Stomach smooth muscle (tissue), 2 donors: Measurements from ENCODE around the gene ITPR3.

Experiments
- H3K27ac ChIP-seq: one replicate; pipeline ENCODE4 v1.7.0; 2013; ENCODE audit warnings: mild to moderate bottlenecking, low read length, inconsistent platforms
- H3K27me3 ChIP-seq, 2 donors: one replicate each; pipeline ENCODE4 v1.7.0; 2013; ENCODE audit warnings: low read length in 2 of 2; ENCODE audit not compliant: insufficient read depth in 2 of 2, control insufficient read depth in 1 of 2
- H3K36me3 ChIP-seq, 2 donors: one replicate each; pipeline ENCODE4 v1.7.0; 2013; ENCODE audit warnings: low read length in 2 of 2; ENCODE audit not compliant: control insufficient read depth in 2 of 2, insufficient read depth in 2 of 2
- H3K4me1 ChIP-seq: one replicate; pipeline ENCODE4 v1.7.0; 2013; ENCODE audit warnings: low read length; ENCODE audit not compliant: control insufficient read depth, insufficient read depth
- H3K4me3 ChIP-seq, 2 donors: one replicate each; pipeline ENCODE4 v1.7.0; 2013; ENCODE audit warnings: low read length in 2 of 2
- H3K9ac ChIP-seq, 2 donors: one replicate each; pipeline ENCODE4 v1.7.0; 2013; ENCODE audit warnings: low read length in 2 of 2, mild to moderate bottlenecking in 1 of 2
- H3K9me3 ChIP-seq, 2 donors: one replicate each; pipeline ENCODE4 v1.7.0; 2013; ENCODE audit warnings: low read length in 2 of 2; ENCODE audit not compliant: control insufficient read depth in 2 of 2
- donor health status: healthy.
- donor health status: Pancreatic carcinoma.

The ITPR3 gene

DNA sequence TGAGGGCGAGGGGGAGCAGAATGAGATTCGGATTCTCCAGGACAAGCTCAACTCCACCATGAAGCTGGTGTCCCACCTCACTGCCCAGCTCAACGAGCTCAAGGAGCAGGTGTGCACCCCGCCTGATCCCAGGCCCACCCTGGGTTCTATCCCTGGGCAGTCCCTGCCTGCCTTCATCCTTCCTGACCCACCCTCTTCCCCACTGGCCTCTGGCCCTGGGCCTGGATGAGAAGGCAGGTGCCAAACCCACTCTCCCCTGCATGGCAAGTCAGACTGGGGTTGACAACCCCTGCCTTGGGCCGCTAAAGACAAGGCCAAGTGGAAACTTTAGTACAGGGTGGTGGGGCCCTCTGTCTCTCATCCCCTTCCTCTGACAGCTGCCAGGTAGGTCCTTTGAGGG, 73.9 kb downstream of the ITPR3 start:
- H3K9ac ChIP-seq = no peak overlapping the region
- H3K4me3 ChIP-seq = no peak overlapping the region
- no peaks in the 10 kb centered on the region for H3K27me3 ChIP-seq
- peaks cover 37% of the 10 kb centered on the region for H3K4me1 ChIP-seq
- H3K27ac ChIP-seq = no peak overlapping the region
- no peaks in the 10 kb centered on the region for H3K9me3 ChIP-seq
- H3K36me3 ChIP-seq = peaks cover 4 to 18% of the 10 kb centered on the region in 2 donors

DNA sequence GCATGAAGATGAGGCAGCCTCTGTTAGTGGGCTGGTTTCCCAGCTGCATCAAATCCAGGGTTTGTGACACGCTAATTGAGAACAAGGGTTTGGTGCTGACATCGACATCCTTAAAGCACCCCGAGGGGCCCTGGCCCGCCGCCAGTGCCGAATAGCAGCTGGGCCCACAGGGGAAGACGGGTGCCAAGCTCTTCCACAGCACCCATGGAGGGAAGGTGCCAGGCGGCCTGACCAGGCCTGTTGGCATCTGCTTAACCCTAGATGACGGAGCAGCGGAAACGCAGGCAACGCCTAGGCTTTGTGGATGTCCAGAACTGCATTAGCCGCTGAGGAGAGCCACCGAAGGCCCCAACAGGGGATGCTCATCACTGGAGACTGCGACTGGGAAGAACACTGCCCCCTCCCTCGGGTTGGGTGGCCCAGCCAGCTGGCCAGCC, 74.3 kb downstream of the ITPR3 start:
- Histone ChIP-seq H3K27ac (no peak overlapping the region), H3K4me1 (peaks cover 37% of the 10 kb centered on the region), H3K4me3 (no peak overlapping the region), H3K36me3 (peaks cover 4 to 18% of the 10 kb centered on the region in 2 donors), H3K9me3 (no peaks in the 10 kb centered on the region), H3K9ac (no peak overlapping the region), H3K27me3 (no peaks in the 10 kb centered on the region)

DNA sequence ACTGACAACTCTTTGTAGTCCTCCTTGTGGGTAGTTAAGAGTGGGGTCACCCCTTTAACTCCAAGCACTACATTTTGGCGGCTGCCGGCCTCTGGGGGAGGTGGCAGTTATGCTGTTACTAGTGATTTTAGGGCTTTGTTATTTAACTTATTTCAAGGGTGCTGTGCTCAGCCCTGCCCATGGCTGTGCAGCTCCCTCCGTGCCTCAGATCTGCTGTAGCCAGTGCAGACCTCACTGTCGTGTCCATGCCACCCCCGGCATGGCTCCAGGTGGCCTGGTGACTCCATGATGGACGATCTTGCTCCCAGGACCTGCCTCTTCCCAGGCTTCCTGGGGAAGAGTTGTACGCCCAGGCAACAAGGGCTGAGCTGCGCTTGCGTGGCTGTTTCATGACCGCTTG, 75.0 kb downstream of the ITPR3 start:
- peaks cover 4 to 14% of the 10 kb centered on the region in 2 donors for H3K36me3 ChIP-seq

GRCh38 chr6:33696548-33697518, 75.7 kb downstream of the ITPR3 start:
- H3K4me1 ChIP-seq = peaks cover 37% of the 10 kb centered on the region

More for the DNA sequence above, 75.0 kb downstream of the ITPR3 start:
- peak overlapping the region; percentile 70 for H3K27ac ChIP-seq
- H3K9me3 ChIP-seq = no peaks in the 10 kb centered on the region
- no peaks in the 10 kb centered on the region for H3K27me3 ChIP-seq
- H3K4me1 ChIP-seq = peaks cover 37% of the 10 kb centered on the region
- no peak overlapping the region for H3K9ac ChIP-seq
- H3K4me3 ChIP-seq = no peak overlapping the region

DNA sequence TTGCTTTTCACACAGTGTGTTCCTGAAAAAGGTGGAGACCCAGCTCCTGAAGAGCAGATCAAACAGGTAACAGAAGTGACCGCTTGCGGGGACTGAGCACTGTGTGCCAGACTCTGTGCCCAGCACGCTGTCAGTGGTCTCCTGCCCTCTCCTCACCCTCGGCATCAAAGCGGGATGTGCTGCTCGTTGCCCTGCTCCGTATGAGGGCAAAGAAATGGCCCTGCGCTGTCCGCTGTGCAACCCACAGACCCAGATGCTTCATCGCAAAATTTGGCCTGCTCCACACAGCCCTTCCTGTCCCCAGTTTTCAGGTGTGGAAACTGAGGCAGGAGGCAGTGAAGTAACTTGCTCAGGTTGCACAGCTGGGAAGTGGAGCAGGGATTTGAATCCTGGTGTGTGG, 76.7 kb downstream of the ITPR3 start:
- Histone ChIP-seq H3K27me3 (no peaks in the 10 kb centered on the region), H3K4me3 (no peak overlapping the region), H3K4me1 (peaks cover 35% of the 10 kb centered on the region), H3K36me3 (peaks cover 2 to 12% of the 10 kb centered on the region in 2 donors), H3K9ac (no peak overlapping the region), H3K27ac (peak overlapping the region; percentile 70), H3K9me3 (no peaks in the 10 kb centered on the region)

More at GRCh38 chr6:33696548-33697518, 75.7 kb downstream of the ITPR3 start:
- Histone ChIP-seq H3K9ac (peak overlapping the region in 1 of 2 donors; percentile 62), H3K27ac (peak overlapping the region; percentile 70), H3K4me3 (no peak overlapping the region), H3K36me3 (peaks cover 4 to 12% of the 10 kb centered on the region in 2 donors), H3K9me3 (no peaks in the 10 kb centered on the region), H3K27me3 (no peaks in the 10 kb centered on the region)

GRCh38 chr6:33698494-33698893, 77.4 kb downstream of the ITPR3 start:
- peaks cover 28% of the 10 kb centered on the region for H3K4me1 ChIP-seq
- H3K4me3 ChIP-seq = no peak overlapping the region
- peaks cover 0 to 11% of the 10 kb centered on the region in 2 donors for H3K36me3 ChIP-seq
- no peaks in the 10 kb centered on the region for H3K27me3 ChIP-seq
- H3K9me3 ChIP-seq = no peaks in the 10 kb centered on the region
- no peak overlapping the region for H3K27ac ChIP-seq
- H3K9ac ChIP-seq = no peak overlapping the region

- no peak overlapping the region for H3K27ac ChIP-seq
- H3K4me3 ChIP-seq = no peak overlapping the region
- H3K36me3 ChIP-seq = peaks cover 0 to 8% of the 10 kb centered on the region in 2 donors
- H3K9me3 ChIP-seq = no peaks in the 10 kb centered on the region
- H3K27me3 ChIP-seq = no peaks in the 10 kb centered on the region
- H3K9ac ChIP-seq = no peak overlapping the region
- peaks cover 24% of the 10 kb centered on the region for H3K4me1 ChIP-seq
These were observed 78.0 kb downstream of the ITPR3 start for GRCh38 chr6:33699131-33699530.

GRCh38 chr6:33699739-33700138, 78.6 kb downstream of the ITPR3 start:
- Histone ChIP-seq H3K4me3 (no peak overlapping the region), H3K9me3 (no peaks in the 10 kb centered on the region), H3K27me3 (no peaks in the 10 kb centered on the region), H3K9ac (peak overlapping the region in 1 of 2 donors; percentile 7), H3K4me1 (peaks cover 24% of the 10 kb centered on the region), H3K36me3 (peaks cover 0 to 8% of the 10 kb centered on the region in 2 donors), H3K27ac (no peak overlapping the region)

GRCh38 chr6:33700391-33701050, 79.4 kb downstream of the ITPR3 start:
- Histone ChIP-seq H3K9me3 (no peaks in the 10 kb centered on the region), H3K4me3 (no peak overlapping the region), H3K36me3 (peaks cover 0 to 8% of the 10 kb centered on the region in 2 donors), H3K27me3 (no peaks in the 10 kb centered on the region), H3K9ac (peak overlapping the region; percentile 7 to 36), H3K27ac (no peak overlapping the region), H3K4me1 (peaks cover 18% of the 10 kb centered on the region)

GRCh38 chr6:33702345-33702977, 81.3 kb downstream of the ITPR3 start:
- no peak overlapping the region for H3K4me3 ChIP-seq
- H3K36me3 ChIP-seq = peaks cover 0 to 8% of the 10 kb centered on the region in 2 donors
- H3K27me3 ChIP-seq = no peaks in the 10 kb centered on the region
- no peaks in the 10 kb centered on the region for H3K9me3 ChIP-seq
- no peak overlapping the region for H3K27ac ChIP-seq
- H3K9ac ChIP-seq = no peak overlapping the region
- H3K4me1 ChIP-seq = no peaks in the 10 kb centered on the region
